ENCODE measurements around the gene IDNK. TPM values are rescaled to one million over a fixed set of nuclear protein-coding genes. Genes with fewer than 3 reads are reported as not detected.

Gene IDNK
- total and polyA plus RNA-seq, 2 of the 8 experiments (the other 6 are each of a cell fraction or from before 2014, with no cell fraction given), result 0.29 to 0.48 TPM

DNA sequence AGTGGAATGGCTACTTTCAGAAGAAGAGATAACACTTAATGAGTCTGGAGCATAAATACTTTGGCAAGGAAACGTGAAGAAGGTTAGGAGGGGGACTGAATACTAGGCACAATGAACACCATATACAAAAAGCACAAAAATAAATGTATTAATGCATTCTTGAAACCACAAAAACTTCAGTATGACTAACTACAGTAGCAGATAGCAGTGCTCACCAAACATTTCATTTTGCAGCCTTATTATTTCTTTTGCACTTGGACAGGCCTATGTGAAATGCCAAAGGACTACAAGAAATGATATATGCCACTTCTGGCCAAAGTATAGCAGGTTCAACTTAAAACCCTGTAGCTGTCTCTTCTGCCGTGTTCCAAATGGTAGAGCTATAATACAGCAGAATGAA, 58.5 kb downstream of the IDNK start:
- CTCF ChIA-PET (ENCODE audit: partially characterized antibody), result interaction anchor here (0.7 to 0.9 kb wide), 2 partner anchors 34 to 61 kb away, joined by 3 to 4 read pairs; no protein-coding TSS in a partner anchor
- H3K79me1 ChIP-seq (ENCODE audit: low read depth, low read length), result no peaks in the 10 kb centered on the region; the same call in none of the 2 replicates

More for the DNA sequence above, 58.5 kb downstream of the IDNK start:
- no peak overlapping the region for H4K8ac ChIP-seq (ENCODE audit: extremely low read depth, insufficient read depth, low read length)
- peaks cover 4 to 6% of the 10 kb centered on the region in 2 experiments for H4K20me1 ChIP-seq (replicated peaks in 1 of 2; ENCODE audit: control insufficient read depth in 1 of 2, insufficient read depth in 2 of 2, low read length in 2 of 2)
- H3K9me3 ChIP-seq (ENCODE audit: insufficient read depth in 2 of 2, low read depth in 1 of 2, low read length in 1 of 2), result no peaks in the 10 kb centered on the region
- H3K4me2 ChIP-seq (ENCODE audit: insufficient read depth in 1 of 2, low read depth in 2 of 2, low read length in 2 of 2), result no peak overlapping the region
- no peak overlapping the region for H3K14ac ChIP-seq (ENCODE audit: insufficient read length)
- H2BK12ac ChIP-seq (ENCODE audit: low read depth, low read length), result no peak overlapping the region
- no peak for FAIRE-seq
- H3K79me2 ChIP-seq (ENCODE audit: control insufficient read depth in 1 of 2, insufficient read depth in 2 of 2, low read length in 2 of 2), result peaks cover 2 to 78% of the 10 kb centered on the region in 2 experiments; a peak in 3 of 4 replicates
- no peak overlapping the region for H3K56ac ChIP-seq (replicated peaks; ENCODE audit: insufficient read length, low read depth, low read length)
- H2BK5ac ChIP-seq (ENCODE audit: low read depth, low read length), result no peak overlapping the region
- no peak overlapping the region for H4K5ac ChIP-seq (ENCODE audit: insufficient read length, low read depth, low read length)
- WGBS, 2 experiments (ENCODE audit: extremely low coverage in 1 of 2, insufficient coverage in 1 of 2, insufficient read length in 1 of 2, insufficient replicate concordance in 2 of 2, low coverage in 1 of 2, low lambda C conversion rate in 2 of 2, missing lambda C conversion rate in 1 of 2), result 88% methylated on average over 2 of the region's 2 CpGs; no CpG with 5 or more reads in 1 of the 2 experiments
- TF ChIP-seq SRF (IDR thresholded peaks at IDR 0.05; ENCODE audit: low read depth, low read length) (no peak), SAP30 (IDR thresholded peaks at IDR 0.05; ENCODE audit: insufficient read depth, insufficient replicate concordance, low read length) (no peak), RNF2 (IDR thresholded peaks at IDR 0.05; ENCODE audit: borderline replicate concordance, low read depth, low read length, missing control alignments, poor library complexity, severe bottlenecking) (no peak), RFX5 (IDR thresholded peaks at IDR 0.05; ENCODE audit: borderline replicate concordance, low read depth, low read length) (no peak), RAD21 (IDR thresholded peaks at IDR 0.05 in 1 of 2, conservative IDR thresholded peaks at IDR 0.05 in 1 of 2; ENCODE audit: low read depth in 2 of 2, low read length in 2 of 2) (no peak)
- no peak overlapping the region for H2BK120ac ChIP-seq (replicated peaks; ENCODE audit: low read depth, low read length)
- no peak overlapping the region for H2BK20ac ChIP-seq (ENCODE audit: low read length)
- no peaks in the 10 kb centered on the region for H3K23me2 ChIP-seq (ENCODE audit: low read depth, low read length)
- no peak for DNase-seq (ENCODE audit: low read depth in 1 of 2, low spot score in 2 of 2)
- H3K27ac ChIP-seq (ENCODE audit: low read depth, low read length), result no peak overlapping the region
- no peak overlapping the region for H3K9ac ChIP-seq (replicated peaks in 1 of 4; ENCODE audit: extremely low read depth in 1 of 4, low read depth in 3 of 4, low read length in 3 of 4)
- no peak overlapping the region for H4K91ac ChIP-seq (replicated peaks; ENCODE audit: insufficient read length, low read length)
- no peak overlapping the region for H2BK15ac ChIP-seq (ENCODE audit: low read length)
- H2AFZ ChIP-seq (ENCODE audit: low read length), result no peak overlapping the region
- no peak overlapping the region for H3K18ac ChIP-seq (ENCODE audit: extremely low read depth, low read length)
- H3K4ac ChIP-seq (replicated peaks; ENCODE audit: insufficient read length, low read depth, low read length), result no peak overlapping the region
- POLR2A ChIA-PET (ENCODE audit: partially characterized antibody), result interaction anchor here (1.5 kb wide), 1 partner anchor 9 kb away, joined by 4 read pairs; no protein-coding TSS in a partner anchor
- H3K4me3 ChIP-seq (ENCODE audit: extremely low read depth in 1 of 4, insufficient read depth in 2 of 4, low read depth in 3 of 4, low read length in 4 of 4), result no peak overlapping the region
- no peak overlapping the region for H3K23ac ChIP-seq (ENCODE audit: insufficient read length)
- H3K4me1 ChIP-seq (replicated peaks in 1 of 4; ENCODE audit: control insufficient read depth in 3 of 4, insufficient read depth in 4 of 4, low read length in 3 of 4), result peaks cover 0 to 5% (median 1%) of the 10 kb centered on the region in 4 experiments; a peak in 2 of 7 replicates
- no peaks in the 10 kb centered on the region for H3K27me3 ChIP-seq (replicated peaks in 1 of 4; ENCODE audit: control insufficient read depth in 3 of 4, extremely low read depth in 1 of 4, insufficient read depth in 3 of 4, low read length in 3 of 4)
- H2AK5ac ChIP-seq (ENCODE audit: low read depth, low read length), result no peak overlapping the region
- H3K36me3 ChIP-seq (ENCODE audit: control insufficient read depth in 2 of 4, insufficient read depth in 4 of 4, low read length in 3 of 4), result peaks cover 5 to 53% (median 22%) of the 10 kb centered on the region in 4 experiments

Measured in H1 (cell line).